ENCODE measurements around the gene ZNF598.

ZNF598 gene

DNA sequence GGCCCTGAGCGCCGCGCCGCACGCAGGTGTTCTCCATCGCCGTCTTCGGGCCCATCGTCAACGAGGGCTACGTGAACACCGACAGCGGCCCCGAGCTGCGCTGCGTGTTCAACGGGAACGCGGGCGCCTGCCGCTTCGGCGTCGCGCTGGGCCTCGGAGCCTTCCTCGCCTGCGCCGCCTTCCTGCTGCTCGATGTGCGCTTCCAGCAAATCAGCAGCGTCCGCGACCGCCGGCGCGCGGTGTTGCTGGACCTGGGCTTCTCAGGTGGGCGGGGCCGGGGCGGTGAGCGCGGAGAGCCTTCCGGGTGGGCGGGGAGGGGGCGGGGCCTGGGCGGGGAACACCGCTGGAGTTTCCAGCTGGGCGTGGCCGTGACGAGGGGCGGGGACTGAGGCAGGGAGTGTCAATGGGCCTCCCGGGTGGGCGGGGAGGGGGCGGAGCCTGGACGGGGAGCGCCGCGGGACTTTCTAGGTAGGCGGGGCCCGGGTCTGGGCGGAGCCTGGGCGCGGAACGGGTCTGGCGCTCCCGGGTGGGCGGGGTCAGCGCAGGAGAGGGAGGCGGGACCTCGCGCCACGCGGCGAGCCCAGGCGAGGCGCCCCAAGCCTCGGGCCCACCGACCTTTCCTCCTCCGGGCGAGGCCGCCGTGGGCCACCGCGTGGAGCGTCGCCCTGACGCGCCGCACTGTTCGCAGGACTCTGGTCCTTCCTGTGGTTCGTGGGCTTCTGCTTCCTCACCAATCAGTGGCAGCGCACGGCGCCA, 17.5 kb downstream of the ZNF598 start:
- DNase-seq (ENCODE audit: low read depth in 1 of 2, low spot score in 1 of 2) = peak; percentile 95 to 97

DNA sequence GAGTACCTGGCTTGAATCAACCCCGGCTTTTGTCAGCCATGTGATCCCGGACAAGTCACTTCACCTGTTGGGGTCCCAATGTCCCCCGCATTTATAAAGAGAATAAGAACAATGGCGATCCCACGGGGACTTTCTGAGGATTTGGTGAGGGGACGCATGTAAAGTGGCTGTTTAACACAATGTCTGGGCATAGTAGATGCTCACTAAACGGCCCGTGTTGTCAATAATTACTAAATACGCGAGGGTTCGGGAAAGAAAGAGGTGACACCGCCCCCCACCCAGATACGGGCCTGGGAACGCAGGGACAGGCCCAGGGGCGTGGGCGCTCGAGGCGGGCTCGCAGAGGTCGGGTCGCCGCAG, 18.1 kb downstream of the ZNF598 start:
- no peak for DNase-seq (ENCODE audit: low read depth in 1 of 2, low spot score in 1 of 2)

DNA sequence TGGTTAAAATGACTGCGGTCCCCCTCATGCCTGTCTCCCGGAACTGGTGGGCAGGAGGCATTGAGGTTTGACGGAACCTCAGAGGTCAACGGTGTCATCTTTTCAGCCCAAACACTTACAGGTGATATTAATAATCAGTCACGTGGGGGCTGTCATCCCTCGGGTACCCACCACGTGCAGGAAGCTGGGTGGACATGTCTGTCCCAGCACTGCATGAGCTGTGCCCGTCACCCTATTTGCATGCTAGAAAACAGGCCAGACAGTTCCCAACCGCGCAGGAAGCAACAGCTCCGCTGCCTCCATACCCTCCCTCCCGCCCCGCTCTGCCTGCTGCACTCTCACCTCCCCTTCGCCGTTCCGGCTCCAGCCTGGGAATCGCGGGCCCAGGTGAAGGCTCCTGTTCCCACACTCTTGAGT, 18.5 kb downstream of the ZNF598 start:
- DNase-seq (ENCODE audit: low read depth in 1 of 2, low spot score in 1 of 2) = no peak

DNA sequence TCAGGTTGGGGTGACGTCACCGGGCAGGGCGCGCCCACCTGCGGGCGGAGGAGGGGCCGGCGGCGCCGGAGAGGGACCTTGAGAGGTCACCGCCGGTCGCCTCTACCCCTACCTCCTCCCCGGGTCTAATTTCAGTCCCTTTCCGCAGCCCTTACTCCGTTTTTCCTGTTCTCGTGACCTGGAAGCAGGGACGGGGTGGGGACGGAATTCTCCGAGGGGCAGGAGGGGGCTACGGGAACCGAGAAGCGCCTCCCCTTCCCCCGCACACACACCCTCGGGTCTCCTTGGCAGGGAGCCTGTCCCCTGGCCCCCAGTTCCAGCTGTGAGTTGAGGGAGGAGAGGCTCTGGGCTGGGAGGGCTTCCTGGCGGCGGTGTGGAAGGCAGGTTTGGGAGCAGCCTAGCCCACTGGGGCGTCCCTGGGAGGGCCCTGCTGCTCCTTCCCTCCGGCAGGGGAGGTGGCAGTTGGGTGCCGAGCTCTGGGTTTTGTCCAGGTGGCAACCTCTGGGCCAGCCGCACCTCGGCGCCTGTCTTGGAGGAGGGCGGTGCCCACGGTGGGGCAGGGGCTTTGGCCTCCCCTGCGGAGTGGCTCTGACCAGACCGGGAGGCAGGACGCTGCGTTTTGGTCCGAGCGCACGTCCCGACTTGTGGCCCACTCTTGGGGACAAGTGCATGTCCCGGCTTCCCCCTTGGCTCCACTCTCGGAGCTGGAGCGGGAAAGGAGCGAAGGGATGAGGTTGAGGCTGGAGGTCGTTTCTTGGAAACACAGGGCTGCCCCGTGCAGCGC, 19.1 kb downstream of the ZNF598 start:
- no peak for DNase-seq (ENCODE audit: low read depth in 1 of 2, low spot score in 1 of 2)

DNA sequence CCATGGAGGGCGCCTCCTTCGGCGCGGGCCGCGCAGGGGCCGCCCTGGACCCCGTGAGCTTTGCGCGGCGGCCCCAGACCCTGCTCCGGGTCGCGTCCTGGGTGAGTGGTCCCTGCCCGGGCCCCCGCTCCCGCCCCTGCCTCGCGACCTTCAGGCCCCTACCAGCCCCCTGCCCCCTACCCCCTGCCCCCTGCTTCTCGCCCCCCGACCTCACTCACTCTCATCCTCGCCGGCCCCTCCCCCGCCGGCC, 19.6 kb downstream of the ZNF598 start:
- DNase-seq (ENCODE audit: low read depth in 1 of 2, low spot score in 1 of 2) = no peak

DNA sequence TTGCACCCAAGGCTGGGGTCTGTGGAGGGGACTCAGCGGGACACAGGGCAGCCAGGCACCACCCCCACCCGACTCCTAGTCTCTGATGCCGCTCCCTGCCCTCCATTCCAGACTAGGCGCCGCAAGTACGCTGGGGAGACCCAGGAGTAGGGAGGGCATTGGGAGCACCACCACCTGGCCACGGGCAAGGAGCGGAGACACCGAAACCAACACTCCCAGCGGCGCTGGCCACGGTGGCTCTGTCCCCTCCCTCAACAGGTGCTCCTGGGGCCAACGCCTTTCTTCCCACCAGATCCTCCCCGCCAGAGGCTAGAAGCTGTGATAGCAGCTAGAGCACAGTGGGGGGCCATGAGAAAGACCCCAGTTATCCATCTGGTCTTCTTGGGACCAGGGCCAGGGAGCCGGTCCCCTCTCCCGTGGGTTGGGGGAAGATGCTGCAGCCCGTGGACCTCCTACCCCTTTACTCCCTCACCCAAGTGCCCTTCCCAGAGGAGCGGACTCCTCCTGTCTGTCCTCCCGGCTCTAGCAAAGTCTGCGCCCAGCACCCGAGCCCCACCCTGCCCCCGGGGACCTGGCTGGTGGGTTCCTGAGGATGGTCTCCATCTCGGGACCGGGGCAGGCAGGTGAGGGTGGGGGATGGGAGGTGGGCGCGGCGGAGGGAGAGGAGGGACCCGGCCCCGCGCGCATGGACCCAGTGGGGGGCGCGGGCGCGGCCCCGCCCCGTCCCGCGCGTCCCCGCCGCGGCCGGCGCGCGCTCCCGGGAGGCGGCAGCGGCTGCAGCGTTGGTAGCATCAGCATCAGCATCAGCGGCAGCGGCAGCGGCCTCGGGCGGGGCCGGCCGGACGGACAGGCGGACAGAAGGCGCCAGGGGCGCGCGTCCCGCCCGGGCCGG, 20.2 kb downstream of the ZNF598 start, which contains the start of gene SYNGR3:
Gene SYNGR3 (plus strand): TSS at position 762 of the 892 bp plus-strand sequence. CDS start 133 bp downstream, outside the sequence.
- DNase-seq (ENCODE audit: low read depth in 1 of 2, low spot score in 1 of 2) = no peak

DNA sequence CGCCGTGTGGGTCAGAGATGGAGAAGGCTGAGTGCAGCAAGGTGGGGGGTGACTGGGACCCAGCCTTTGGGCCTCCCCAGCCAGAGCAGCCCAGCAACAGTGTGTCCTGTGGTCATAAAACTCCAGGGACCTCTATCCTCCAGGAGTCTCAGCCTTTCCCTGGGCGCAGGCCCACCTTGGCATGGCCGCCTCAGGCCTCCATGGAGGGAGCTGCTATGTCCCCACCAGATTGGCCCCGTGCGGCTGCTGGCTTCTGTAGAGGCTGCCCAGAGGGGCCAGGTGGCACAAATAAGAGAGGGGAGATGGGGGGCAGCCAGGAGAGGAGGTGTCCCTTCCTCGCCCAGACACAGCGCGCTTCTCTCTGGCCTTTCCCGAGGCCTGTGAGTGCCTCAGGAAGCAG, 22.4 kb downstream of the ZNF598 start:
- no peak for DNase-seq (ENCODE audit: low read depth in 1 of 2, low spot score in 1 of 2)

DNA sequence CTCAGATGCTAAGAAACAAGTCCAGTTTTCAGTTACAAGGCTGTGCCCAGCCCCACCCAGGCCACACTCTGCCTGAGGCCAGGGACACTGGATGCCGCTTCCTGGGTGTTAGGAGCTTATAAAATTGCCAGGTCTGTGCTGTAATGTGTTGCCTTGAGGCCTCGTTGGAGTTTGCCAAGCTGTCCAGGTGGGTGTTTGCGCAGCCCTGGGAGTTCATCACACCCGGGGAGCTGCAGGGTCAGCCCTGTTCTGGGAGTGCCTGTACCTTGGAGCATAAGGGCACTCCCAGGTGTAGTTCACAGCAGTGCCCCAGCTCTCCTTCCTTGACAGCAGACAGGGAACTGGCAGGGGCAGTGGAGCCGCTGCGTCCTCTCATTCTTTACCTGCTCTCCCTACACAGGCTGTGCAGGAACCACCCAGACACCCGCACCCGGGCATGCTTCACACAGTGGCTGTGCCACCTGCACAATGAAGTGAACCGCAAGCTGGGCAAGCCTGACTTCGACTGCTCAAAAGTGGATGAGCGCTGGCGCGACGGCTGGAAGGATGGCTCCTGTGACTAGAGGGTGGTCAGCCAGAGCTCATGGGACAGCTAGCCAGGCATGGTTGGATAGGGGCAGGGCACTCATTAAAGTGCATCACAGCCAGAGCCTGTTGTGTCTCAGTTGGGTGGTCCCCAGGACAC, 24.0 kb downstream of the ZNF598 start:
- DNase-seq (ENCODE audit: low read depth in 1 of 2, low spot score in 1 of 2) = no peak

DNA sequence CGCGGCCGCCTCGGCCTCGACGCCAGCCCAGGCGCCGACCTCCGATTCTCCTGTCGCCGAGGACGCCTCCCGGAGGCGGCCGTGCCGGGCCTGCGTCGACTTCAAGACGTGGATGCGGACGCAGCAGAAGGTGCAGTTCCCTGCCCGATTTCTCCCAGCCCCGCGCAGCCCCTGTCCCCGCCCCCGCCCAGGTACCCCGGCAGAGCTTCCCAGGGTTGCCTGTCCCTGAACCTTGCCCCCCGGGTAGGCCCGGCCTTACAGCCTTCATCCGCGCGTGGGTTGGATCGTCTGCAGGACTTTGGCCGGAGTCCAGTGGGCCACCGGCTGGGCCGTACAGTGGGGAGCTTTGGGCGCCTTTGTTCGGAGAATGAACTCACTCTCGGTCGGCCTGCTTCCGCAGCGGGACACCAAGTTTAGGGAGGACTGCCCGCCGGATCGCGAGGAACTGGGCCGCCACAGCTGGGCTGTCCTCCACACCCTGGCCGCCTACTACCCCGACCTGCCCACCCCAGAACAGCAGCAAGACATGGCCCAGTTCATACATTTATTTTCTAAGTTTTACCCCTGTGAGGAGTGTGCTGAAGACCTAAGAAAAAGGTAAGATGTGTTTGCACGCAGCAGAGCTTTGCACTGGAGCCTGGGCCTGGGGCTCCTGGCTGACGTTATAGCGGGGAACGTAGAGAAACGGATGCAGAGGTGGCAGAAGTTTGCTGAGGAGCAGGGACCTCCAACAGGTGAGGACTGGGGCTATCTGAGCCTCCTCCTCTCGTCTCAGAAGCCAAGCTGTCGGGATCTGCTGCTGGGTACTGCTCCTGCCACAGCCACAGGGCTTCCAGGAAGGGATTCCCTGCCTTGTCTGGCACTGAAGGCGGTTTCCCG, 25.0 kb downstream of the ZNF598 start:
- no peak for DNase-seq (ENCODE audit: low read depth in 1 of 2, low spot score in 1 of 2)

DNA sequence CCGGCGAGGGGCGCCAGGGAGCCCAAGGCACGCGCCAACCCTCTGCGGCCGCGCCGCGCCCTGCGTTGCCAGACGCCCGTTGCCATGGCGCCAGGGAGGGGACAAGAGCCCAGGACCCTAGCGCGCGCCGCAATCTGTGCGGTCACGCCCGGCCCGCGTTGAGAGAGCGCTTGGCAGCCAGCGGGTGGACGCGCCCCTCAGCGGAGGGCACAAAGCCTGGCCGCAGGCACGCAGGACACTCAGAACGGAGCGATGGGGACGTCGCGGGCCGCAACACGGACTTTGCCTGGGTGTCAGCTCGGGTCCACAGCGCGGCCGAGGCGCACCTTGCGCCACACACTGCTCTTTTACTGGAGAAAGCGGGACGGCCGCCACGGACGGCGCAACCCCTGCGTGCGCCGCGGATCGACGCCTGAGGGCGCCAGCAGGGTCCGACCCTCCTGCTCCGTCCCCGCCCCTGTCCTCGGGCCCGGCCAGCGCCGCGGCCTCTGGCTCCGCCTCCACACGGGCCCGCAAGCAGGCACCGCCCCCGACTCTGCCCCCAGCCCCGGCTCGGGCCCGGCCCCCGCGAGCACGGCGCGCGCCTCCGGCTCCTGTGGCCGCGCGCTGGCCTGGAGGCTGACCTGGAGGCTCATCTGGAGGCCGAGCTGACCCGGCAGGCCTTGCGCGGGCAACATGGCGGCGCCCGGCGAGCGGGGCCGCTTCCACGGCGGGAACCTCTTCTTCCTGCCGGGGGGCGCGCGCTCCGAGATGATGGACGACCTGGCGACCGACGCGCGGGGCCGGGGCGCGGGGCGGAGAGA, 25.9 kb downstream of the ZNF598 start, which contains the start of gene GFER:
Gene GFER (plus strand): TSS at position 650 of the 803 bp plus-strand sequence. CDS start 26 bp downstream, at position 676.
- DNase-seq (ENCODE audit: low read depth in 1 of 2, low spot score in 1 of 2) = peak in 1 of 2 donors; percentile 58

DNA sequence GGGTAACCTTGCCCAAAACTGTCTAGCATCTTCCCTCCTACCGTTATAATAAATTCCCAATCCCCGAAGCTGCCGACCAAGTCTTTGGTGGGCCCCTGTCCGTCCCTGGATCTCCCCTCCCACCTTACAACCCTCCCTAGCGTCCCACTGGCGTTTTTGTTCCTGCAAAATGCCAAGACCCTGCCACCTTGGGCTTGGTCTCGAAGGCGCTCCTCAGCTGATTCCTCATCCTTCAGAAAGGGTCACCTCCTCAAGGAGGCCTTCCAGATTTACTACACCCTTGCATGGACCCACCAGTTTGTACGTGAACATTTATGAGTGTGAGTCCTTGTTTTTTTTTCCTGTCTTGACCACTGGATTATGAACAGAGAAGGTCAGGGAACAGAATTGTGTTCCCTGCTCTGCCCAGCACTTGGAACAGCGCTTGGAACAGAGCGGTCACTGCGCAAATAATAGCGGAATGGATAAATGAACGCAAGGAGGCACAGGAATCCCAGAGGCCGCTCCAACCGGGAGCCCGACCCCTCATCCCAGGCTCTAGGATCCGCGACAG, 26.6 kb downstream of the ZNF598 start:
- DNase-seq (ENCODE audit: low read depth in 1 of 2, low spot score in 1 of 2) = no peak

DNA sequence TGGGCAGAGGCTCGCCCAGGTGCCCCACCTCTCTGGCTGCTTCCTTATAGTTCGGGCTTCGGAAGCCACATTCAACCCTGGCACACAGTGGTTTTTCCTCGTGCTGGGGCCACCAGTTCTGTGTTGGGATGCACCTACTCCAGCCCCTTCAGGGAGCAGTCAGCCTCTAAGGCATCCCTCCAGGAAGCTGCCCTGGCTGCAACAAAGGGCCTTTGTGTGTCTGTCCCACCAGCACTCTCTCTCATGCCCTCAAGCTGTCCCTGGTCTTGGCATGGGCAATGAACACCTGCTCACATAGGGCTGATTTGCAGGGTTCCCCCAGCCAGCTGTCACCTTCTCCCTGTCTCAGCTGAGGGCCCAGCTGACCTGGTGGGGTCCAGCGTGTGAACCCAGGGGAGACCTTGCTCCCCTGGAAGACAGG, 27.6 kb downstream of the ZNF598 start:
- no peak for DNase-seq (ENCODE audit: low read depth in 1 of 2, low spot score in 1 of 2)

DNA sequence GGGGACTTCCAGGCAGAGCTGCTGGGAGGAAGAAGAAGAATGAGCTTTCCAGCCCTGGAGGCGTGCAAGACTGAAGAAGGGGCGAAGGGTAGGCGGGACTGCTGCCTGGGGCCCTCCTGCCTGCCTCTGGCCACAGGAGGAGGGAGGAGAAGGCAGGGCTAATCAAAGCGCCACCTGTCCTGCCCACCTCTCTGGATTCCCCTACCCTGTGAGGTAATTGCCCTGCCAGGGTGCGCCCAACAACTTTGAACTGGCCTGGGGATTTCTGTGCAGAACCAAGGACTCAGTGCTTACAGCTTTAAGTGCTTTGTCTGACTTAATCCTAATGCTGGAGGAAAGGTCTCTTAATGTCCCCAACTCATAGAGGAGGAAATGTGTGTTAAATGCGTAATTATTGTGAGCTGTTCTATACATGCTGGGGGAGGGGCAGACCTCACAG, 28.2 kb downstream of the ZNF598 start, which contains the start of gene NOXO1:
Gene NOXO1 (minus strand): TSS at position 72 of the 439 bp plus-strand sequence. CDS start 290 bp downstream, outside the sequence.
- no peak for DNase-seq (ENCODE audit: low read depth in 1 of 2, low spot score in 1 of 2)

DNA sequence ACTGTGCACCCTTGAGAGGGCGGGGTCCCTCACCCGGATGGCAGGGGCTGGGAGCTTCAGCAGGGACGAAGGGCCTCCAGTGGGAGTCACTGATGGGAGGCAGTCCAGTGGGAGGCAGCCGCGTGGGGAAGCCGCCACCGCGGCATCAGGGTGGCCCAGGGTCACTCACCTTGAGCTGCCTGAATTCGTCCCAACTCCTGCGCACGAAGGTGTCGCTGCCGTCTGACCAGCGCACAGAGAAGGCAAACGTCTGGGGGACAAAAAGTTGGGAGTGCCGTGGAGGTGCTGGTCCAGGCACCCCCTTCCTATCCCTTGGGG, 28.9 kb downstream of the ZNF598 start:
- DNase-seq (ENCODE audit: low read depth in 1 of 2, low spot score in 1 of 2) = no peak

DNA sequence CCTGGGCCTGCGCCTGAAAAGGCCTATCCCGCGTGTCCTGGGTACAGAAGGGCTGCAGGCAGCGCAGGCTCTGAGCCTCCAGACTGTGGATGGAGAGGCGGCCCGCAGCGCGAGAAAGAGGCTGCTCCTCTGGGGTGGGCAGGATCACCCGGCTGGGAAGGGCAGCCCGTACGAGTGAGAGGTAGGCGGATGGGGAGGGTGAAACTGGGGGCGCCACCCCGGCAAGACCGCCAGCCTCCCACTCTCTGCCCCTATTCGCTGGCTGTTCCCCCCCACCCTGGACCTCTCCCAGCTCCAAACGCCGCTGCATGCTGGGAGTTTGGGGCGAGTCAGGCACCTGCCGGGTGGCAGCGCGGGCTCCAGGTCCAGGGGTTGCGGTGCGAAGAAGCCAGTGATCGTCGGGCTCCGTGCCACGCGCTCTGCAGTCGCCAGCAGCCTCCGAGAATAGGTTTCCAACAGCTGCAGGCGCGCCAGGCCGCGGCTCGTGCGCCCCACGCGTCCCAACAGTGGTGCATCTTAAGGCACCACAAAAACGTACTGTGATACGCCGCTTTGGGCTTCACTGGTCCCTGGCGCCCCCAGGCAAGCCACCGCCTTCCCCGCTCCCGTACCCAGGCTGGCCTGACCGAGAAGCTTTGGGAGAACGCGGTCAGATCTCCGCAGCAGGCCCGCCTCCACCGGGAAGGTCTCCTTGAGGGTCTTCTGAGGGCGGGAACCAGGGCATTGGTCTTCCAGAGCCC, 29.4 kb downstream of the ZNF598 start:
- DNase-seq (ENCODE audit: low read depth in 1 of 2, low spot score in 1 of 2) = no peak

DNA sequence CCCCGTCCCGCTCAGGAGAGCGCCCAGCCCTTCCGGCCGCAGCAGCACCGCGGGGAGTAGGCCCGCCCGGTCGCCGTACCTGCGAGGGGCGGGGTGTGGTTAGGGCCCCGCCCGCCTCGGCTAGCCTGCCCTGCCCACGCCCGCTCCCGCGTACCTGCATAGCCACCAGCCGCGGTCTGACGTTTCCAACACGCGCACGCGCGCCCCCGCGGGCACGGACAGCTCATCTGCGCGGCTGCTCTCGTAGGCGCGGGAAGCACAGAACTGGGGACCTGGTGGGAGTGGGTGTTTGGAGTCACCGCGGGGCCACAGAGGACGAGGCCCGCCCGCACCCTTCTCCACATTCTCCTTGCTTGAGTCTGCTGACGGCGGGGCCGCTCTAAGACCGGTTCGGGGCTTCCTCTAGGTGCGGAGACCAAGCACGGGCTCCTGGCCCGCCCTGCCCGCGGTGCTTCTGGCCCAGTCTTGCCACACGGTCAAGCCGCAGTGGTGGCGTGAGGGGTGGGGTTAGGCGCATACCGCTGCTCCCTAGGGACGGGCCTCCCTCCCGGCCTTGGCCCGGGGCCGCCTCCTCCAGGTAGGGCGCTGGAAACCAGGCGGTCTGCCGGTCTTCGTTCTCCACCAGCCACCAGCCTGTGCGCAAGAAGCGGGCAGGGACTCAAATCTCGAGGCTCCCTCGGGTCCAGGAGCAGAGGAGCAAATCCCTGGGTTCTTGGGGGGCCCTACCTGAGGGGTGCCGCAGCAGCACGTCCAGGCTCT, 30.2 kb downstream of the ZNF598 start:
- no peak for DNase-seq (ENCODE audit: low read depth in 1 of 2, low spot score in 1 of 2)

DNA sequence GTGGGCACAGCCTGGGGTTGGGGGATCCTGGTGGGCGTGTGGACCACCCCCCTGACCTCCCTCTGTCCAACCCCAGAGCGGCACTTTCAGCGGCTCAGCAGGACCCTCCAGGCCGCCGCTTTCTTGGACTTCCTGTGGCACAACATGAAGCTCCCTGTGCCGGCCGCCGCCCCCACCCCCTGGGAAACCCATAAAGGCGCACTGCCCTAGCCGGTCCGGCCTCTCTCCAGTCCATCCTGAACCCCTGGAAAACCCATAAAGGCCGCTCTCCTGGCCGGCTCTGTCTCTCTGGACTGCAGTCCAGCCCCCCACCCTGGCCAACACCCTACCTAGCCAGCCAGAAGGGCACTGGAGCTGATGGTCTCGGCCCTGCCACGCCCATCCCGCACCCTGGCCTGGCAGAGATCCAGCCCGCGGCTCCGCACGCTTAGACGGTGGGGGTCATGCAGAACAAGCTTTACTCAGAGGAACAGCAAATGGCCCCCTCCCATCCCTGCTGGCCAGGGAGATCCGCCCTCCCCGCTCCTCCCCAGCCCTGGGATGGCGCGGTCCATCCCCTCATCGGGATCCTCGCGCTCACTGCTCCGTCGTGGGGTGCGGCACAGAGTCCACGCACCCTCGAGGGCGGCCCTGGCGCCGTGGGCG, 31.0 kb downstream of the ZNF598 start:
- no peak for DNase-seq (ENCODE audit: low read depth in 1 of 2, low spot score in 1 of 2)

All from activated T-helper 1 cell treated with anti-CD3 and anti-CD28 coated beads, Interleukin-2, amount 50 U/mL, for 16 hours (primary cell).